GM23248 (cell line): Measurements from ENCODE around the gene GPS2. TPM values are rescaled to one million over a fixed set of nuclear protein-coding genes. Genes with fewer than 3 reads are reported as not detected.
A peak's percentile ranks its signal among the peaks of the same experiment; 100 is the strongest.

Source experiments
- DNase-seq: peaks from one replicate; pipeline ENCODE4 v3.0.0-alpha.2; 2015
- H2AFZ ChIP-seq: fragments of 200-600 bp; sonication (generic); 2 replicates; pipeline ENCODE4 v1.6.1; 2016; ENCODE audit warnings: antibody characterized with exemption
- H3F3A ChIP-seq: fragments of 200-600 bp; sonication (generic); 2 replicates; pipeline ENCODE4 v1.6.1; 2016; ENCODE audit warnings: mild to moderate bottlenecking, antibody characterized with exemption, mixed run types; ENCODE audit not compliant: insufficient read depth
- H3K27ac ChIP-seq: fragments of 200-600 bp; sonication (generic); 2 replicates; pipeline ENCODE4 v1.5.1; 2016; ENCODE audit warnings: mild to moderate bottlenecking
- H3K27me3 ChIP-seq: fragments of 200-600 bp; sonication (generic); replicated peaks from 2 replicates; pipeline ENCODE4 v1.6.1; 2016; ENCODE audit warnings: mild to moderate bottlenecking; ENCODE audit not compliant: insufficient read depth
- H3K36me3 ChIP-seq: fragments of 200-600 bp; sonication (generic); 2 replicates; pipeline ENCODE4 v1.6.1; 2016; ENCODE audit warnings: low read depth, mild to moderate bottlenecking
- H3K4me1 ChIP-seq: fragments of 200-600 bp; sonication (generic); 2 replicates; pipeline ENCODE4 v1.6.1; 2016; ENCODE audit warnings: mild to moderate bottlenecking; ENCODE audit not compliant: insufficient read depth
- H3K4me2 ChIP-seq: fragments of 200-600 bp; sonication (generic); one replicate; pipeline ENCODE4 v1.6.1; 2016; ENCODE audit warnings: mild to moderate bottlenecking; ENCODE audit not compliant: unreplicated experiment
- H3K4me3 ChIP-seq: fragments of 200-600 bp; sonication (generic); 2 replicates; pipeline ENCODE4 v1.5.1; 2016; ENCODE audit warnings: mild to moderate bottlenecking
- H3K79me2 ChIP-seq: fragments of 200-600 bp; sonication (generic); 2 replicates; pipeline ENCODE4 v1.6.1; 2016; ENCODE audit warnings: mild to moderate bottlenecking; ENCODE audit not compliant: insufficient read depth
- H3K9ac ChIP-seq: fragments of 200-600 bp; sonication (generic); 2 replicates; pipeline ENCODE4 v1.6.1; 2016; ENCODE audit warnings: mild to moderate bottlenecking
- H3K9me2 ChIP-seq: fragments of 200-600 bp; sonication (generic); 2 replicates; pipeline ENCODE4 v1.6.1; 2016; ENCODE audit warnings: mixed run types, mild to moderate bottlenecking, moderate library complexity; ENCODE audit not compliant: insufficient read depth
- H3K9me3 ChIP-seq: fragments of 200-600 bp; sonication (generic); one replicate; pipeline ENCODE4 v1.6.1; 2017; ENCODE audit warnings: low read depth
- H4K20me1 ChIP-seq: fragments of 200-600 bp; sonication (generic); 2 replicates; pipeline ENCODE4 v1.6.0; 2016; ENCODE audit not compliant: insufficient read depth
- EZH2 ChIP-seq: fragments of 200-600 bp; sonication (generic); IDR thresholded peaks from 2 replicates; pipeline ENCODE4 v1.6.1; 2018; ENCODE audit warnings: antibody characterized with exemption, mild to moderate bottlenecking; ENCODE audit not compliant: insufficient read depth, poor library complexity, severe bottlenecking
- EZH2phosphoT487 ChIP-seq: fragments of 200-600 bp; sonication (generic); IDR thresholded peaks from 2 replicates; pipeline ENCODE4 v1.6.1; 2018; ENCODE audit warnings: antibody characterized with exemption, moderate library complexity, mild to moderate bottlenecking, low read depth; ENCODE audit not compliant: insufficient read depth
- WGBS, 2 experiments: methylation state at CpG; one replicate each; pipeline ENCODE4 v1.1.6; 2015 to 2017; ENCODE audit warnings: low lambda C conversion rate in 2 of 2, low coverage in 1 of 2; ENCODE audit errors: missing lambda C conversion rate in 2 of 2; 5-methylcytosine and 5-hydroxymethylcytosine counted together
- in situ Hi-C: fragments of 300-500 bp; cut with MboI; formaldehyde crosslinking; loops from 2 replicates; pipeline ENCODE4 v1.15.0; 2020
- polyA plus RNA-seq: library from polyadenylated mRNA; unstranded; fragments of >200 nt; fragmentation: Nextera tagmentation; extraction: Ambion mirVana; gene quantifications from 2 replicates; pipeline ENCODE4 v1.2.1, GENCODE V29; 2016
- total RNA-seq: library from RNA; depleted of rRNA; stranded (reverse); fragments of >200 nt; shearing (Covaris generic); gene quantifications from 2 replicates; pipeline ENCODE4 v1.2.3, GENCODE V29; 2014

Gene GPS2
- total and polyA plus RNA-seq, 2 experiments from 2014 or later: 50.1 to 53.8 TPM

DNA sequence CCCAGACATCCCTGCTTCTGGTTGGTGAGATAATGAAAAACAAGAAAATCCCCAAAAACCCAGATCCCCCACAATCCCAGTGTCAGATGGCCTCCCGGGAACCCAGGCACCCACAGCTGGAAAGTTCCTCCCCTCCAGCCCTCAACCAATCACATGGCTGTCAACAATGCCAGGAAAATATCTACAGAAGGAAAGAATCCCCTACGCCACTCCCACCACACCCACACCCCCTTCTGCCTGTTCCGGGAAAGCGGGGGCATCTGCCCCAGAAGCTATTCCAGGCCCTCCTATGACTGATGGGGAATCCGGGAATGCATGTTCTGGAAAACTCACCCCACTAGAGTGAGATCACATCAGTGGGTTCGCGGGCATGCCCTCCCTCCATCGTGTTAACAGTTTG is 41.6 kb upstream of the GPS2 start:
- peaks cover 19% of the 10 kb centered on the region for H3K4me1 ChIP-seq
- peaks cover 17% of the 10 kb centered on the region for H3F3A ChIP-seq
- no peak overlapping the region for H3K9ac ChIP-seq
- peak overlapping the region; percentile 27; the same call in 1 of the 2 replicates for H2AFZ ChIP-seq
- no peak for TF ChIP-seq EZH2phosphoT487
- TF ChIP-seq EZH2: no peak
- H3K27ac ChIP-seq: no peak overlapping the region
- WGBS, 2 experiments: 20 to 21% methylated on average over 8 of the region's 8 CpGs
- in situ Hi-C loops: no loop called here
- H3K27me3 ChIP-seq: no peaks in the 10 kb centered on the region
- DNase-seq: peak; percentile 18
- no peak overlapping the region for H3K4me2 ChIP-seq
- no peaks in the 10 kb centered on the region for H3K9me2 ChIP-seq
- no peaks in the 10 kb centered on the region for H3K9me3 ChIP-seq
- no peaks in the 10 kb centered on the region for H4K20me1 ChIP-seq
- no peaks in the 10 kb centered on the region for H3K36me3 ChIP-seq
- peaks cover 30% of the 10 kb centered on the region for H3K79me2 ChIP-seq
- H3K4me3 ChIP-seq: no peak overlapping the region

GRCh38 chr17:7356072-7356549 is 41.0 kb upstream of the GPS2 start:
- no peak overlapping the region for H2AFZ ChIP-seq
- no peak overlapping the region for H3K4me3 ChIP-seq
- no peaks in the 10 kb centered on the region for H3K36me3 ChIP-seq
- no peak overlapping the region for H3K27ac ChIP-seq
- TF ChIP-seq EZH2 (no peak), EZH2phosphoT487 (no peak)
- H3K27me3 ChIP-seq: no peaks in the 10 kb centered on the region
- H3K79me2 ChIP-seq: peaks cover 32% of the 10 kb centered on the region
- no peaks in the 10 kb centered on the region for H4K20me1 ChIP-seq
- H3F3A ChIP-seq: peaks cover 17% of the 10 kb centered on the region
- H3K9me2 ChIP-seq: no peaks in the 10 kb centered on the region
- in situ Hi-C loops: no loop called here
- 8 to 10% methylated on average over 12 of the region's 12 CpGs for WGBS, 2 experiments
- peaks cover 19% of the 10 kb centered on the region for H3K4me1 ChIP-seq
- H3K4me2 ChIP-seq: no peak overlapping the region
- no peak overlapping the region for H3K9ac ChIP-seq
- DNase-seq: peak; percentile 79
- H3K9me3 ChIP-seq: no peaks in the 10 kb centered on the region

DNA sequence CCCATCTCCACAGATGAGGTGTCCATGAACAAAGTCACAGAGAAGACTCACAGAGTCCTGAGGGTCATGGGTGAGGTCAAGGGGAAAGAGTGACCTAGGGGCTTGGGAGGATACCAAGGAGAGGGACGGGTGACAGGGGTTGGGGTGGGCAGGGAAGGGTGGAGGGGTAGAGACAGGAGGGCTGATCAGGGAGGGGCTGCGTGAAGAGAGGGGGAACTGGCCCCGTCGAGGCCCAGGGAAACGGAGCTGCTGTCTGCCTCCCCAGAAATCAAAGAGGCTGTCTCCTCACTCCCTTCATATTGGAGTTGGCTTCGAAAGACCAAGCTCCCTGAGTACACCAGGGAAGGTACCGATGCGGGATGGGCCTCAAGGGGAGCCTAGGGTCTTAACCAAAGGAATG is 40.4 kb upstream of the GPS2 start:
- Histone ChIP-seq H3K4me2 (no peak overlapping the region), H3K36me3 (no peaks in the 10 kb centered on the region), H3K27ac (no peak overlapping the region), H3K4me1 (peaks cover 19% of the 10 kb centered on the region), H3F3A (peaks cover 17% of the 10 kb centered on the region), H3K79me2 (peaks cover 38% of the 10 kb centered on the region), H3K27me3 (no peaks in the 10 kb centered on the region), H3K4me3 (no peak overlapping the region), H2AFZ (no peak overlapping the region), H3K9me2 (no peaks in the 10 kb centered on the region), H3K9ac (no peak overlapping the region), H4K20me1 (no peaks in the 10 kb centered on the region), H3K9me3 (no peaks in the 10 kb centered on the region)
- in situ Hi-C loops: no loop called here
- TF ChIP-seq EZH2: no peak
- no peak for TF ChIP-seq EZH2phosphoT487
- 35 to 49% methylated on average over 4 to 8 of the region's 8 CpGs for WGBS, 2 experiments
- no peak for DNase-seq

DNA sequence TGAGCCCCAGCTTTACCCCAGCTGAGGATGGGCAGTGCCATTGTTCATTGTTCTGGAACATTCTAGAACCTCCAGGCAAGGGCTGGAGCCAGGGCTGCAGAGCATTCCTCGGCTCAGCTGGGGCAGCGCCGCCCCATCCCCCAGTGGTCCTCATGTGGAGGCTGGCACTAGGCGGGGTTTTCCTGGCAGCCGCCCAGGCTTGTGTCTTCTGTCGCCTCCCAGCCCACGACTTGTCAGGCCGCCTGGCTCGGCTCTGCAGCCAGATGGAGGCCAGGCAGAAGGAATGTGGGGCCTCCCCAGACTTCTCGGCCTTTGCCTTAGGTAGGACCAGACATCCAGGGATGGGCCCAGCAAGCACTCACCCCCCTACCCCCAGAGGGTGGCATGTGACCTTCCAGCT is 39.9 kb upstream of the GPS2 start, which contains the start of gene TMEM95:
Gene TMEM95 (plus strand): TSS at position 104 of the 400 bp plus-strand sequence. CDS start 49 bp downstream, at position 153.
- H2AFZ ChIP-seq: no peak within 1 kb of the TSS
- no peak for TF ChIP-seq EZH2
- no peak for TF ChIP-seq EZH2phosphoT487
- no peaks in the 10 kb centered on the region for H3K36me3 ChIP-seq
- H3F3A ChIP-seq: peaks cover 17% of the 10 kb centered on the region
- no peaks in the 10 kb centered on the region for H3K27me3 ChIP-seq
- peaks cover 19% of the 10 kb centered on the region for H3K4me1 ChIP-seq
- peak; percentile 54 for DNase-seq
- peak within 1 kb of the TSS; percentile 100 for H3K9ac ChIP-seq
- in situ Hi-C loops: no loop called here
- H3K9me3 ChIP-seq: no peaks in the 10 kb centered on the region
- no peaks in the 10 kb centered on the region for H3K9me2 ChIP-seq
- H3K79me2 ChIP-seq: peaks cover 38% of the 10 kb centered on the region
- no peaks in the 10 kb centered on the region for H4K20me1 ChIP-seq
- peak within 1 kb of the TSS; percentile 66 for H3K27ac ChIP-seq
- H3K4me2 ChIP-seq: peak within 1 kb of the TSS; percentile 97
- 11 to 12% methylated on average over 10 of the region's 10 CpGs for WGBS, 2 experiments
- H3K4me3 ChIP-seq: peak within 1 kb of the TSS; percentile 98
